Activated naive CD8-positive, alpha-beta T cell (primary cell): ENCODE data around the gene GMIP.
"Not testable (repeated sequence)": the region's sequence is repeated elsewhere in the genome, so short reads cannot be mapped to it uniquely, and the experiment has no call there.

ENCODE experiments used
- H3K27ac Mint-ChIP-seq: one replicate; pipeline ENCODE4 v1.8.0; 2021; ENCODE audit warnings: mixed read lengths
- H3K27me3 Mint-ChIP-seq: one replicate; pipeline ENCODE4 v1.8.0; 2021; ENCODE audit warnings: mixed read lengths
- H3K36me3 Mint-ChIP-seq: one replicate; pipeline ENCODE4 v1.8.0; 2021; ENCODE audit warnings: mixed read lengths
- H3K4me1 Mint-ChIP-seq: one replicate; pipeline ENCODE4 v1.8.0; 2021; ENCODE audit warnings: low read depth, mixed read lengths
- H3K4me3 Mint-ChIP-seq: one replicate; pipeline ENCODE4 v1.8.0; 2021; ENCODE audit warnings: mild to moderate bottlenecking, mixed read lengths
- H3K9me3 Mint-ChIP-seq: one replicate; pipeline ENCODE4 v1.8.0; 2021; ENCODE audit warnings: low read depth, mixed read lengths

Gene GMIP

GRCh38 chr19:19615086-19615485 is 28.4 kb downstream of the GMIP start:
- Mint-ChIP-seq H3K36me3 (peaks cover 7% of the 10 kb centered on the region), H3K4me3 (peak overlapping the region; percentile 60), H3K4me1 (peaks cover 53% of the 10 kb centered on the region), H3K27me3 (no peaks in the 10 kb centered on the region), H3K9me3 (no peaks in the 10 kb centered on the region), H3K27ac (peak overlapping the region; percentile 79)

- Mint-ChIP-seq H3K36me3 (peaks cover 12% of the 10 kb centered on the region), H3K9me3 (no peaks in the 10 kb centered on the region), H3K4me3 (no peak overlapping the region), H3K4me1 (peaks cover 54% of the 10 kb centered on the region), H3K27ac (no peak overlapping the region), H3K27me3 (no peaks in the 10 kb centered on the region)
Observed at GRCh38 chr19:19613506-19613905, 30.0 kb downstream of the GMIP start.

GRCh38 chr19:19610376-19611202 is 32.9 kb downstream of the GMIP start:
- Mint-ChIP-seq H3K4me1 (peaks cover 51% of the 10 kb centered on the region), H3K27ac (no peak overlapping the region), H3K27me3 (no peaks in the 10 kb centered on the region), H3K36me3 (peaks cover 15% of the 10 kb centered on the region), H3K4me3 (no peak overlapping the region), H3K9me3 (no peaks in the 10 kb centered on the region)

GRCh38 chr19:19606686-19607085 is 36.8 kb downstream of the GMIP start:
- not testable (repeated sequence) for H3K9me3 Mint-ChIP-seq, H3K4me3 Mint-ChIP-seq, H3K27me3 Mint-ChIP-seq
- Mint-ChIP-seq H3K36me3 (peaks cover 10% of the 10 kb centered on the region), H3K4me1 (peaks cover 60% of the 10 kb centered on the region), H3K27ac (peak overlapping the region; percentile 95)

DNA sequence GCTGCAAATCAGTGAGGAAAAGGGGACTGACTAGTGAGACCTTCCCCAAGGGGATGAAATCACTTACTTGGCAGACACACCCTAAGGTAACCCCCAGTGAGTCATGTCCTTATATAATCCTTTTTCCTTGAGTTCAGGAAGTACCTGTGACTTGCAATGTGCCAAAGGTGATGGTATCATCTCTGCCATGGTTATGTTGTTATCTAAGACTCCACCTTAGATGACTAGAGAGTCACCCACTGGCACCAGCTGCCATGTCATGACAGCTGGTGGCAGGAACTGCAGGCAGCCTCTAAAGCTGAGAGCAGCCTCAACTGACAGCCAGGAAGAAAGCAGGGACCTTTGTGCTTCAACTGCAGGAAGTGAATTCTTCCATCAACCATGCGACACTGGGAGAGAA is 37.4 kb downstream of the GMIP start:
- Mint-ChIP-seq H3K27ac (peak overlapping the region; percentile 95), H3K27me3 (no peaks in the 10 kb centered on the region), H3K36me3 (peaks cover 10% of the 10 kb centered on the region), H3K9me3 (no peaks in the 10 kb centered on the region), H3K4me3 (peak overlapping the region; percentile 72), H3K4me1 (peaks cover 65% of the 10 kb centered on the region)

GRCh38 chr19:19602713-19603324 is 40.6 kb downstream of the GMIP start:
- peak overlapping the region; percentile 25 for H3K27ac Mint-ChIP-seq

DNA sequence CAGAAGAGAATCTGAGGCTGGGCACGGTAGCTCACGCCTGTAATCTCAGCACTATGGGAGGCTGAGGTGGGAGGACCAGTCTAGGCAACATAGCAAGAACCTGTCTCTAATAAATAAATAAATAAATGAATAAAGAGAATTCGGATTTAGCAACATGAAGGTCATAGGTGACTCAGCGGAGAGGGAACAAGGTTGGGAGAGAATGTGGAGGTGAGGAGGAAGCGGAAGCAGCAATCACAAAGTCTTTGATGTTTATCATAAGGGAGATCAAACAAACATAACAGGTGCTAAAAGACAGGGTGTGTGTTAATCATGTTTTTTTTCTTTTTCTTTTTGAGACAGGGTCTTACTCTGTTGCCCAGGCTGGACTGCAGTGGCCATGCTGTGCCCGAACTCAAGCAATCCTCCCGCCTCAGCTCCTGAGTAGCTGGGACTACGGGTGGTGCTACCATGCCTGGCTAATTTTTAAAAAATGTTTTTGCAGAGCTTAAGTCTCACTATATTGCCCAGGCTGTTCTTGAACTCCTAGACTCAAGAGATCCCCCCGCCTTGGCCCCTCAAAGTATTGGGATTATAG is 41.2 kb downstream of the GMIP start:
- no peaks in the 10 kb centered on the region for H3K27me3 Mint-ChIP-seq
- peaks cover 70% of the 10 kb centered on the region for H3K4me1 Mint-ChIP-seq
- no peaks in the 10 kb centered on the region for H3K9me3 Mint-ChIP-seq
- H3K27ac Mint-ChIP-seq: peak overlapping the region; percentile 78
- H3K4me3 Mint-ChIP-seq: peak overlapping the region; percentile 31
- peaks cover 8% of the 10 kb centered on the region for H3K36me3 Mint-ChIP-seq

More at GRCh38 chr19:19602713-19603324, 40.6 kb downstream of the GMIP start:
- H3K27me3 Mint-ChIP-seq: no peaks in the 10 kb centered on the region
- H3K4me1 Mint-ChIP-seq: peaks cover 67% of the 10 kb centered on the region
- H3K36me3 Mint-ChIP-seq: peaks cover 6% of the 10 kb centered on the region
- no peaks in the 10 kb centered on the region for H3K9me3 Mint-ChIP-seq
- H3K4me3 Mint-ChIP-seq: peak overlapping the region; percentile 2

DNA sequence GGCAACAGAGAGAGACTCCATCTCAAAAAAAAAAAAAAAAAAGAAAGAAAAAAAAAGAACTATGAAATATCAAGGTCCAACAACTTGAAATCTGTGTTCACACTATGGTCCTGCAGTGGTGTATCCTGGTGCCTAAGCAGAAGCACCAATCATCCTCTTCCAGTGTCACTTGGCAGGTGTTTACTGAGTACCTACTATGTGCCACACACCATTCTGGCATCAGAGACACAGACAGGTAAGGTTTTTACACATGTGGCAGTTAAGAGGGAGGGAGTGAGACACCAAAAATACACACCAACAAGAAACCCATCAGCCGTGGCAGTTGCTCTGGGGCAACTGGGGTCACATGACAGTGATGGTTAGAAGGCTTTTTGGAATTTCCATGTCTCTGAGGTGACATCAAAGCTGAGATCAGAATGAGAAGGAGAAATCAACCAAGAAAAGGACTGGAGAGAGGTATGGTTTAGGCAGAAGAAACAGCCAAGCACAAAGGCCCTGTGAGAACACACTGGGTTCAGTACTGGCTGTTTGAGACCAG is 42.6 kb downstream of the GMIP start:
- Mint-ChIP-seq H3K4me1 (peaks cover 64% of the 10 kb centered on the region), H3K27ac (peak overlapping the region; percentile 78), H3K9me3 (no peaks in the 10 kb centered on the region), H3K4me3 (peak overlapping the region; percentile 31), H3K36me3 (peaks cover 5% of the 10 kb centered on the region), H3K27me3 (no peaks in the 10 kb centered on the region)

DNA sequence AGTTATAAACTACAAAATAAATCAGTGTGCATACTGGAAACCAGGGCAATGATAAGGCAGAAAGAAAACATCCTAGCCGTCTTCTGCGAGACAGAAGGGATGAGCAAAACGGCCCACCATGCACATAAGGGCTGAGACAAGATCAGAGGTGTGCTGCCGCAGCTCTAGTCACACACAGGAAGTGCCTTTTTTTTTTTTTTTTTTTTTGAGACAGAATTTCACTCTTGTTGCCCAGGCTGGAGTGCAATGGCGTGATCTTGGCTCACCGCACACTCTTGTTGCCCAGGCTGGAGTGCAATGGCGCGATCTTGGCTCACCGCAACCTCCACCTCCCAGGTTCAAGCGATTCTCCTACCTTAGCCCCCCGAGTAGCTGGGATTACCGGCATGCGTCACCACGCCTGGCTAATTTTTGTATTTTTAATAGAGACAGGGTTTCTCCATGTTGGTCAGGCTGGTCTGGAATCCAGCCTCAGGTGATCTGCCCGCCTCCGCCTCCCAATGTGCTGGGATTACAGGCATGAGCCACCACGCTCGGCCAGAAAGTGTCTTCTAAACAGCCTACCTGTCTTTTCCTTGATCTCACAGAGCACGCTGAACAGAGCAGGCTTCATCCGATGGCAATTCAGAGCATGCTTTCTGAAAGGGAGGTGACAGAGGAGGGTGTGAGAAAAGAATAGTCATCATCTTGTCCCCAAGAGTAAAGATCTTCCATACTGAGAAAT is 44.6 kb downstream of the GMIP start:
- not testable (repeated sequence) for H3K27me3 Mint-ChIP-seq, H3K9me3 Mint-ChIP-seq, H3K36me3 Mint-ChIP-seq
- Mint-ChIP-seq H3K4me1 (peaks cover 70% of the 10 kb centered on the region), H3K4me3 (peak overlapping the region; percentile 86), H3K27ac (peak overlapping the region; percentile 97)

- peak overlapping the region; percentile 86 for H3K4me3 Mint-ChIP-seq
- peaks cover 5% of the 10 kb centered on the region for H3K36me3 Mint-ChIP-seq
- H3K27me3 Mint-ChIP-seq: no peaks in the 10 kb centered on the region
- H3K27ac Mint-ChIP-seq: peak overlapping the region; percentile 97
- no peaks in the 10 kb centered on the region for H3K9me3 Mint-ChIP-seq
- peaks cover 61% of the 10 kb centered on the region for H3K4me1 Mint-ChIP-seq
Observed at GRCh38 chr19:19597809-19598306, 45.6 kb downstream of the GMIP start.

DNA sequence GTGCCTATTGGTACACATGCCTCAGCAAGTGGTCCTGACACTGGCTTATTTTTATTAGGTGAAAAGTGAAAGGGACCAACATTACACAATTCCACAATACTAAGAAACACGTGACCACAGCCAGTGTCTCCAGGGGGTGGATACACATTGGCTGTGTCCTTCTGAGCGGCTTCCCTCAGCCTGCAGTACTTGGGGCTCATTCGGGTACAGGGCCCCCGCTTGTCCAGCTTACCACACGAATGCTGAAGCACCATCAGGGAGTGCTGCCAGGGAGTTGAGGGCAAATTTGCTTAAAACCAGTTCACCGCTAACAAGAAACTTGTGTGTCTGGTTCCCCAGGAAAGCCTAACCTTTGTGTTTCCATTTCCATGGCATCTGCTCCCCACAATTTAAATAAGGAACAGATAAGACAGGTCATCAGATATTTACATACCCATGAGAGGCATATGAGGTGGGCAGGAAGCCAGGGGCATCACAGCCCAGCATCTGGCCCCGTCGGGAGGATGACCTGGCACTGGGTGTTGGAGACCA is 48.2 kb downstream of the GMIP start:
- Mint-ChIP-seq H3K9me3 (no peaks in the 10 kb centered on the region), H3K36me3 (peaks cover 2% of the 10 kb centered on the region), H3K27me3 (no peaks in the 10 kb centered on the region), H3K4me3 (no peak overlapping the region), H3K4me1 (peaks cover 58% of the 10 kb centered on the region), H3K27ac (peak overlapping the region; percentile 77)

DNA sequence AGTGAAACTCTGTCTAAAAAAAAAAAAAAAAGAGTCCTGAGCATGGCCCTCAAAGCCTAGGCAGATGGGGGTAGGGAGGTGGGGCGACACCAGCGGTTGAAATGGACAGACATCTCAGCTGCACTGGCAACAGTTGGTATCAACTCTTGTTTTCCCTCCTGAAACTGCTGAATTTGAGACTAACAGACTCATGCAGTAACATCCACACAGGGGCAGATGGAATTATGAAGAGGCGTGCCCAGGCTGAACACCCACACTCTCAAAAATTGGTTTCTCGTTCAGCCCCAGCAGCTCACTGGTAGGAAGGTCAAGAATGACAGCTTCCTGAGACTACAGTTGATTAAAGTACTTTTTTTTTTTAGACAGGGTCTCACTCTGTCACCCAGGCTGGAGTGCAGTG is 49.1 kb downstream of the GMIP start:
- H3K27ac Mint-ChIP-seq: no peak overlapping the region
- H3K27me3 Mint-ChIP-seq: no peaks in the 10 kb centered on the region

DNA sequence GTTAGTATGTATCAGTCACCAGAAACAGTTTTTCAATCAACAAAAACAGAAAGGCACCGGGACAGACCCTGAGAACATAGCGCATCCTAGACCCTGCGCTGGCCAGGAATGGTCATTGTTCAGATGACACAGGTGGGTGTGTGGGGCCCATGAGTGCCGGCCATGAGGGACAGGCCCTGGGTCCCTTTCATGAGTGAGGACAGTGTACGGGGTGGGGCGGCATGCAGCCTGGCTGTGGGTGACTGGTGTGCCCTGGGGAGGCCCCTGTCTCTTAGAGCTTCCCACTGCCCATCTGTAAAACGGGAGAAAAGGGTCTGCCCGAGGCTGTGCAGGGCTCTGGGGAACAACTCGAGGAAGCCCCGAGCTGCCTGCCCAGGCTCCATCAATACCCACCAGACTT is 50.8 kb downstream of the GMIP start:
- Mint-ChIP-seq H3K4me3 (no peak overlapping the region), H3K27me3 (no peaks in the 10 kb centered on the region), H3K27ac (no peak overlapping the region), H3K4me1 (peaks cover 62% of the 10 kb centered on the region), H3K36me3 (peaks cover 2% of the 10 kb centered on the region), H3K9me3 (no peaks in the 10 kb centered on the region)

More for the DNA sequence above, 49.1 kb downstream of the GMIP start:
- Mint-ChIP-seq H3K9me3 (no peaks in the 10 kb centered on the region), H3K36me3 (peaks cover 2% of the 10 kb centered on the region), H3K4me1 (peaks cover 63% of the 10 kb centered on the region), H3K4me3 (no peak overlapping the region)

GRCh38 chr19:19591133-19591825 is 52.2 kb downstream of the GMIP start:
- H3K27ac Mint-ChIP-seq: peak overlapping the region; percentile 93
- peak overlapping the region; percentile 60 for H3K4me3 Mint-ChIP-seq
- H3K4me1 Mint-ChIP-seq: peaks cover 54% of the 10 kb centered on the region
- no peaks in the 10 kb centered on the region for H3K27me3 Mint-ChIP-seq
- no peaks in the 10 kb centered on the region for H3K9me3 Mint-ChIP-seq
- no peaks in the 10 kb centered on the region for H3K36me3 Mint-ChIP-seq
